ENCODE data around the gene IL16.

The IL16 gene

GRCh38 chr15:81161160-81161673 is 35.5 kb upstream of the IL16 start:
- WGBS (ENCODE audit: insufficient coverage, insufficient read length): no CpG with 5 or more reads among the region's 4 CpGs
- Histone ChIP-seq H3K27me3 (ENCODE audit: control insufficient read depth, insufficient read depth, low read length) (no peaks in the 10 kb centered on the region), H3K9me3 (ENCODE audit: control insufficient read depth, insufficient read depth, low read length) (no peaks in the 10 kb centered on the region), H3K4me1 (ENCODE audit: control insufficient read depth, insufficient read depth, low read length) (no peaks in the 10 kb centered on the region), H3K36me3 (ENCODE audit: control insufficient read depth, insufficient read depth, low read length) (no peaks in the 10 kb centered on the region), H3K4me3 (ENCODE audit: low read length) (no peak overlapping the region), H3K27ac (ENCODE audit: low read length) (no peak overlapping the region)
- no peak for DNase-seq (ENCODE audit: low read depth, low spot score)

GRCh38 chr15:81161851-81162250 is 34.8 kb upstream of the IL16 start:
- H3K27me3 ChIP-seq (ENCODE audit: control insufficient read depth, insufficient read depth, low read length): no peaks in the 10 kb centered on the region
- no peaks in the 10 kb centered on the region for H3K9me3 ChIP-seq (ENCODE audit: control insufficient read depth, insufficient read depth, low read length)
- H3K27ac ChIP-seq (ENCODE audit: low read length): no peak overlapping the region
- no peak for DNase-seq (ENCODE audit: low read depth, low spot score)
- WGBS (ENCODE audit: insufficient coverage, insufficient read length): no CpG with 5 or more reads among the region's 7 CpGs
- H3K4me3 ChIP-seq (ENCODE audit: low read length): no peak overlapping the region
- H3K36me3 ChIP-seq (ENCODE audit: control insufficient read depth, insufficient read depth, low read length): no peaks in the 10 kb centered on the region
- H3K4me1 ChIP-seq (ENCODE audit: control insufficient read depth, insufficient read depth, low read length): no peaks in the 10 kb centered on the region

- Histone ChIP-seq H3K27ac (ENCODE audit: low read length) (no peak overlapping the region), H3K9me3 (ENCODE audit: control insufficient read depth, insufficient read depth, low read length) (no peaks in the 10 kb centered on the region), H3K4me1 (ENCODE audit: control insufficient read depth, insufficient read depth, low read length) (no peaks in the 10 kb centered on the region), H3K36me3 (ENCODE audit: control insufficient read depth, insufficient read depth, low read length) (no peaks in the 10 kb centered on the region), H3K4me3 (ENCODE audit: low read length) (no peak overlapping the region), H3K27me3 (ENCODE audit: control insufficient read depth, insufficient read depth, low read length) (no peaks in the 10 kb centered on the region)
- WGBS (ENCODE audit: insufficient coverage, insufficient read length): no CpG with 5 or more reads among the region's 3 CpGs
- DNase-seq (ENCODE audit: low read depth, low spot score): no peak
Observed at GRCh38 chr15:81163961-81164800, 32.5 kb upstream of the IL16 start.

- no CpG with 5 or more reads among the region's 3 CpGs for WGBS (ENCODE audit: insufficient coverage, insufficient read length)
- H3K36me3 ChIP-seq (ENCODE audit: control insufficient read depth, insufficient read depth, low read length): no peaks in the 10 kb centered on the region
- no peak overlapping the region for H3K27ac ChIP-seq (ENCODE audit: low read length)
- H3K4me3 ChIP-seq (ENCODE audit: low read length): no peak overlapping the region
- no peaks in the 10 kb centered on the region for H3K9me3 ChIP-seq (ENCODE audit: control insufficient read depth, insufficient read depth, low read length)
- no peaks in the 10 kb centered on the region for H3K4me1 ChIP-seq (ENCODE audit: control insufficient read depth, insufficient read depth, low read length)
- no peak for DNase-seq (ENCODE audit: low read depth, low spot score)
- no peaks in the 10 kb centered on the region for H3K27me3 ChIP-seq (ENCODE audit: control insufficient read depth, insufficient read depth, low read length)
Observed at GRCh38 chr15:81165535-81165934, 31.1 kb upstream of the IL16 start.

GRCh38 chr15:81166636-81167305 is 29.9 kb upstream of the IL16 start:
- H3K27me3 ChIP-seq (ENCODE audit: control insufficient read depth, insufficient read depth, low read length): no peaks in the 10 kb centered on the region
- H3K4me3 ChIP-seq (ENCODE audit: low read length): no peak overlapping the region
- 100% methylated on average over 1 of the region's 3 CpGs for WGBS (ENCODE audit: insufficient coverage, insufficient read length)
- H3K9me3 ChIP-seq (ENCODE audit: control insufficient read depth, insufficient read depth, low read length): no peaks in the 10 kb centered on the region
- no peaks in the 10 kb centered on the region for H3K36me3 ChIP-seq (ENCODE audit: control insufficient read depth, insufficient read depth, low read length)
- no peak for DNase-seq (ENCODE audit: low read depth, low spot score)
- no peak overlapping the region for H3K27ac ChIP-seq (ENCODE audit: low read length)
- H3K4me1 ChIP-seq (ENCODE audit: control insufficient read depth, insufficient read depth, low read length): no peaks in the 10 kb centered on the region

- Histone ChIP-seq H3K27me3 (ENCODE audit: control insufficient read depth, insufficient read depth, low read length) (no peaks in the 10 kb centered on the region), H3K4me3 (ENCODE audit: low read length) (no peak overlapping the region), H3K9me3 (ENCODE audit: control insufficient read depth, insufficient read depth, low read length) (no peaks in the 10 kb centered on the region), H3K36me3 (ENCODE audit: control insufficient read depth, insufficient read depth, low read length) (no peaks in the 10 kb centered on the region), H3K27ac (ENCODE audit: low read length) (no peak overlapping the region), H3K4me1 (ENCODE audit: control insufficient read depth, insufficient read depth, low read length) (no peaks in the 10 kb centered on the region)
- WGBS (ENCODE audit: insufficient coverage, insufficient read length): no CpG with 5 or more reads among the region's 2 CpGs
- no peak for DNase-seq (ENCODE audit: low read depth, low spot score)
Observed at GRCh38 chr15:81168131-81168526, 28.6 kb upstream of the IL16 start.

GRCh38 chr15:81168644-81169043 is 28.0 kb upstream of the IL16 start:
- Histone ChIP-seq H3K27ac (ENCODE audit: low read length) (no peak overlapping the region), H3K27me3 (ENCODE audit: control insufficient read depth, insufficient read depth, low read length) (no peaks in the 10 kb centered on the region), H3K4me3 (ENCODE audit: low read length) (no peak overlapping the region), H3K36me3 (ENCODE audit: control insufficient read depth, insufficient read depth, low read length) (no peaks in the 10 kb centered on the region), H3K9me3 (ENCODE audit: control insufficient read depth, insufficient read depth, low read length) (no peaks in the 10 kb centered on the region), H3K4me1 (ENCODE audit: control insufficient read depth, insufficient read depth, low read length) (no peaks in the 10 kb centered on the region)
- DNase-seq (ENCODE audit: low read depth, low spot score): no peak
- no CpG with 5 or more reads among the region's 2 CpGs for WGBS (ENCODE audit: insufficient coverage, insufficient read length)

GRCh38 chr15:81170511-81170910 is 26.2 kb upstream of the IL16 start:
- no peak for DNase-seq (ENCODE audit: low read depth, low spot score)
- no peaks in the 10 kb centered on the region for H3K27me3 ChIP-seq (ENCODE audit: control insufficient read depth, insufficient read depth, low read length)
- no peak overlapping the region for H3K4me3 ChIP-seq (ENCODE audit: low read length)
- no peak overlapping the region for H3K27ac ChIP-seq (ENCODE audit: low read length)
- H3K4me1 ChIP-seq (ENCODE audit: control insufficient read depth, insufficient read depth, low read length): no peaks in the 10 kb centered on the region; the same call in 1 of the 2 replicates
- H3K9me3 ChIP-seq (ENCODE audit: control insufficient read depth, insufficient read depth, low read length): no peaks in the 10 kb centered on the region
- no CpG with 5 or more reads among the region's 3 CpGs for WGBS (ENCODE audit: insufficient coverage, insufficient read length)
- no peaks in the 10 kb centered on the region for H3K36me3 ChIP-seq (ENCODE audit: control insufficient read depth, insufficient read depth, low read length)

- Histone ChIP-seq H3K9me3 (ENCODE audit: control insufficient read depth, insufficient read depth, low read length) (no peaks in the 10 kb centered on the region), H3K27ac (ENCODE audit: low read length) (no peak overlapping the region), H3K27me3 (ENCODE audit: control insufficient read depth, insufficient read depth, low read length) (no peaks in the 10 kb centered on the region), H3K4me3 (ENCODE audit: low read length) (no peak overlapping the region), H3K4me1 (ENCODE audit: control insufficient read depth, insufficient read depth, low read length) (no peaks in the 10 kb centered on the region; the same call in 1 of the 2 replicates), H3K36me3 (ENCODE audit: control insufficient read depth, insufficient read depth, low read length) (no peaks in the 10 kb centered on the region)
- DNase-seq (ENCODE audit: low read depth, low spot score): no peak
Observed at GRCh38 chr15:81171286-81171685, 25.4 kb upstream of the IL16 start.

GRCh38 chr15:81174125-81174791 is 22.4 kb upstream of the IL16 start:
- Histone ChIP-seq H3K27me3 (ENCODE audit: control insufficient read depth, insufficient read depth, low read length) (no peaks in the 10 kb centered on the region), H3K4me3 (ENCODE audit: low read length) (no peak overlapping the region), H3K36me3 (ENCODE audit: control insufficient read depth, insufficient read depth, low read length) (no peaks in the 10 kb centered on the region), H3K4me1 (ENCODE audit: control insufficient read depth, insufficient read depth, low read length) (no peaks in the 10 kb centered on the region; the same call in 1 of the 2 replicates), H3K27ac (ENCODE audit: low read length) (no peak overlapping the region), H3K9me3 (ENCODE audit: control insufficient read depth, insufficient read depth, low read length) (no peaks in the 10 kb centered on the region)
- no peak for DNase-seq (ENCODE audit: low read depth, low spot score)
- no CpG with 5 or more reads among the region's 2 CpGs for WGBS (ENCODE audit: insufficient coverage, insufficient read length)
